ENCODE data around the gene DIABLO. TPM values are rescaled to one million over a fixed set of nuclear protein-coding genes. Genes with fewer than 3 reads are reported as not detected.

DIABLO gene
- total and polyA plus RNA-seq, 9 of the 15 experiments (the other 6 are each of a cell fraction or from before 2014, with no cell fraction given): 37.3 to 101 (median 80.1) TPM

DNA sequence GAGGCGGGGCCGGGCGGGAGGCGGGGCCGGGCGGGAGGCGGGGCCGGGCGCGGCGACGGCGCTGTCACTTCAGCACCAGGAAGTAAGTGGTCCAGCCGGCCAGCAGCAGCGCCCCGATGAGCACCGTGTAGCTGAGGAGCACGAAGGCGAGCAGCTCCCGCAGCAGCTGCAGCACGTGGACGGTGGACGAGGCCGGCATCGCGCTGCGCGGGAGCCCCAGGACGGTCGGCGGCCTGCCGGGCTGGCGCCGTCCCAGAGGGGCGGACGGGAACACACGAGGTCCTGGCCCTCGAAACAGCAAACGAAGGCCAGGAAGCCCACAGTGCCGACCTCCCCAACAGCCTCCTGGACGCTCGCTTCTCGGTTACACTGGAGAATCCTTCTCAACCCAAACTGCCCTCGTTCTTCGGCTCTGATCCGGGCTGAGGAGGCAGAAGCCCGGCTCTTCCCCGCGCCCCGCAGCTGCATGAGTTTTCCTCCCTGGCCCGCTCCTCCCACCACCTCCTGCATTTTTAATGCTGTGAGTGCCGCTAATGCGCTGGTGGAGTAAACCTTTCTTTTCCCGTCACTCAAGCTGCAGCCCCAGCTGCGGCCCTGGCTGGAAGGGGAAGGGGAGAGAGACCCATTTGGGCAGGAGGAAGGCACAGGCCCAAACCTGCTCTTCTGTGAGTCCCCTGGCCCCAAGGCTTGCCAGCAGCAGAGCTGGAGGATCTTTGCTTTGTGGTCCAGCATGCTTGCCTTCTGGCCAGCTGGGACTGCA lies 694 bp upstream of the DIABLO start (continued):
- TF ChIP-seq, protein P1, sequence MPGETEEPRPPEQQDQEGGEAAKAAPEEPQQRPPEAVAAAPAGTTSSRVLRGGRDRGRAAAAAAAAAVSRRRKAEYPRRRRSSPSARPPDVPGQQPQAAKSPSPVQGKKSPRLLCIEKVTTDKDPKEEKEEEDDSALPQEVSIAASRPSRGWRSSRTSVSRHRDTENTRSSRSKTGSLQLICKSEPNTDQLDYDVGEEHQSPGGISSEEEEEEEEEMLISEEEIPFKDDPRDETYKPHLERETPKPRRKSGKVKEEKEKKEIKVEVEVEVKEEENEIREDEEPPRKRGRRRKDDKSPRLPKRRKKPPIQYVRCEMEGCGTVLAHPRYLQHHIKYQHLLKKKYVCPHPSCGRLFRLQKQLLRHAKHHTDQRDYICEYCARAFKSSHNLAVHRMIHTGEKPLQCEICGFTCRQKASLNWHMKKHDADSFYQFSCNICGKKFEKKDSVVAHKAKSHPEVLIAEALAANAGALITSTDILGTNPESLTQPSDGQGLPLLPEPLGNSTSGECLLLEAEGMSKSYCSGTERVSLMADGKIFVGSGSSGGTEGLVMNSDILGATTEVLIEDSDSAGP (CRISPR knock-in tag; IDR thresholded peaks at IDR 0.05): peak; percentile 57; the same call in 1 of the 2 replicates
- TF ChIP-seq MXI1 (IDR thresholded peaks at IDR 0.05; ENCODE audit: low read depth, low read length) (peak; percentile 78), BHLHE40 (IDR thresholded peaks at IDR 0.05; ENCODE audit: low read length) (peak; percentile 84), FOXP1 (CRISPR knock-in tag; IDR thresholded peaks at IDR 0.05) (peak; percentile 97), CCNT2 (IDR thresholded peaks at IDR 0.05; ENCODE audit: borderline replicate concordance, extremely low read depth, insufficient read length, low read depth, low read length) (peak; percentile 8), RCOR1 (IDR thresholded peaks at IDR 0.05; ENCODE audit: borderline replicate concordance in 1 of 2, low read depth in 2 of 2, low read length in 2 of 2) (peak in 1 of 2 experiments; percentile 29; a peak in 1 of 4 replicates), ZNF583 (CRISPR knock-in tag; IDR thresholded peaks at IDR 0.05) (peak; percentile 53; the same call in 1 of the 2 replicates), STAG1 (CRISPR knock-in tag; IDR thresholded peaks at IDR 0.05; ENCODE audit: borderline replicate concordance) (peak; percentile 77; the same call in 1 of the 2 replicates), FOXK1 (CRISPR knock-in tag; IDR thresholded peaks at IDR 0.05; ENCODE audit: borderline replicate concordance) (peak; percentile 80; the same call in 1 of the 2 replicates), ZNF232 (CRISPR knock-in tag; IDR thresholded peaks at IDR 0.05) (peak; percentile 96), ZNF146 (CRISPR knock-in tag; IDR thresholded peaks at IDR 0.05; ENCODE audit: unreplicated experiment) (peak; percentile 27), PHF20 (IDR thresholded peaks at IDR 0.05; ENCODE audit: partially characterized antibody) (peak; percentile 63), EHMT2 (IDR thresholded peaks at IDR 0.05) (peak; percentile 94)
- TF ChIP-seq, protein P2, sequence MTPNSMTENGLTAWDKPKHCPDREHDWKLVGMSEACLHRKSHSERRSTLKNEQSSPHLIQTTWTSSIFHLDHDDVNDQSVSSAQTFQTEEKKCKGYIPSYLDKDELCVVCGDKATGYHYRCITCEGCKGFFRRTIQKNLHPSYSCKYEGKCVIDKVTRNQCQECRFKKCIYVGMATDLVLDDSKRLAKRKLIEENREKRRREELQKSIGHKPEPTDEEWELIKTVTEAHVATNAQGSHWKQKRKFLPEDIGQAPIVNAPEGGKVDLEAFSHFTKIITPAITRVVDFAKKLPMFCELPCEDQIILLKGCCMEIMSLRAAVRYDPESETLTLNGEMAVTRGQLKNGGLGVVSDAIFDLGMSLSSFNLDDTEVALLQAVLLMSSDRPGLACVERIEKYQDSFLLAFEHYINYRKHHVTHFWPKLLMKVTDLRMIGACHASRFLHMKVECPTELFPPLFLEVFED (CRISPR knock-in tag; conservative IDR thresholded peaks at IDR 0.05): no peak
- TF ChIP-seq, protein P3, sequence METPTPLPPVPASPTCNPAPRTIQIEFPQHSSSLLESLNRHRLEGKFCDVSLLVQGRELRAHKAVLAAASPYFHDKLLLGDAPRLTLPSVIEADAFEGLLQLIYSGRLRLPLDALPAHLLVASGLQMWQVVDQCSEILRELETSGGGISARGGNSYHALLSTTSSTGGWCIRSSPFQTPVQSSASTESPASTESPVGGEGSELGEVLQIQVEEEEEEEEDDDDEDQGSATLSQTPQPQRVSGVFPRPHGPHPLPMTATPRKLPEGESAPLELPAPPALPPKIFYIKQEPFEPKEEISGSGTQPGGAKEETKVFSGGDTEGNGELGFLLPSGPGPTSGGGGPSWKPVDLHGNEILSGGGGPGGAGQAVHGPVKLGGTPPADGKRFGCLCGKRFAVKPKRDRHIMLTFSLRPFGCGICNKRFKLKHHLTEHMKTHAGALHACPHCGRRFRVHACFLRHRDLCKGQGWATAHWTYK (CRISPR knock-in tag; IDR thresholded peaks at IDR 0.05): peak; percentile 82
- TF ChIP-seq, protein P4, sequence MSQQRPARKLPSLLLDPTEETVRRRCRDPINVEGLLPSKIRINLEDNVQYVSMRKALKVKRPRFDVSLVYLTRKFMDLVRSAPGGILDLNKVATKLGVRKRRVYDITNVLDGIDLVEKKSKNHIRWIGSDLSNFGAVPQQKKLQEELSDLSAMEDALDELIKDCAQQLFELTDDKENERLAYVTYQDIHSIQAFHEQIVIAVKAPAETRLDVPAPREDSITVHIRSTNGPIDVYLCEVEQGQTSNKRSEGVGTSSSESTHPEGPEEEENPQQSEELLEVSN (IDR thresholded peaks at IDR 0.05; ENCODE audit: borderline replicate concordance in 1 of 2, extremely low read depth in 1 of 2, insufficient read depth in 1 of 2, insufficient read length in 1 of 2, low read depth in 1 of 2, low read length in 1 of 2, poor library complexity in 1 of 2, severe bottlenecking in 1 of 2): peak; percentile 100
